Testis (tissue), 5 donors: ENCODE results near the gene NPAS2. TPM values are rescaled to one million over a fixed set of nuclear protein-coding genes. Genes with fewer than 3 reads are reported as not detected.

Experiments
- DNase-seq: peaks from one replicate; pipeline ENCODE4 v3.0.0-alpha.2; 2019
- H3K27ac ChIP-seq, 2 donors: fragments of 200-600 bp; sonication (generic); one replicate each; pipeline ENCODE4 v1.5.1; 2019
- H3K27me3 ChIP-seq: fragments of 200-600 bp; sonication (generic); one replicate; pipeline ENCODE4 v1.5.1; 2019
- H3K36me3 ChIP-seq: fragments of 200-600 bp; sonication (generic); one replicate; pipeline ENCODE4 v1.5.1; 2017; ENCODE audit warnings: low read depth; ENCODE audit errors: missing control alignments
- H3K4me1 ChIP-seq: fragments of 200-600 bp; sonication (generic); one replicate; pipeline ENCODE4 v1.5.1; 2019
- H3K4me3 ChIP-seq, 2 donors: fragments of 200-600 bp; sonication (generic); one replicate each; pipeline ENCODE4 v1.5.1; 2017 to 2019
- H3K9me3 ChIP-seq: fragments of 200-600 bp; sonication (generic); one replicate; pipeline ENCODE4 v1.5.1; 2017
- CTCF ChIP-seq, 3 experiments: fragments of 450-650 bp in 2 of 3; fragments of 200-600 bp in 1 of 3; sonication (generic) in 1 of 3; IDR thresholded peaks; one replicate each; pipeline ENCODE4 v1.5.1; 2016 to 2019; ENCODE audit warnings: antibody characterized with exemption in 3 of 3, mild to moderate bottlenecking in 2 of 3, moderate library complexity in 1 of 3
- POLR2A ChIP-seq: fragments of 450-650 bp; IDR thresholded peaks from one replicate; pipeline ENCODE4 v1.6.1; 2017; ENCODE audit warnings: antibody characterized with exemption, mild to moderate bottlenecking, moderate library complexity
- WGBS, 2 donors: methylation state at CpG; one replicate each; pipeline ENCODE4 v1.1.5; 2018; 5-methylcytosine and 5-hydroxymethylcytosine counted together
- intact Hi-C: fragments of 100-400 bp; cut with DNase I; formaldehyde crosslinking; loops from one replicate; pipeline ENCODE4 v1.15.1; 2023; ENCODE audit warnings: low total_unique reads
- long read RNA-seq, 2 donors: transcript quantifications; one replicate each; lab custom pipeline, GENCODE V29; 2026
- polyA plus RNA-seq: library from polyadenylated mRNA; stranded (reverse); fragments of 350-450 nt; fragmentation: Illumina TruSeq; extraction: RNeasy Lipid Tissue Mini Kit (QIAGEN cat#74804); gene quantifications from one replicate; pipeline ENCODE4 v1.2.3, GENCODE V29; 2014; ENCODE audit warnings: low read depth, low replicate concordance; ENCODE audit not compliant: insufficient read depth
- total RNA-seq, 2 donors: library from RNA; depleted of rRNA; stranded (reverse); fragments of >200 nt; gene quantifications; one replicate each; pipeline ENCODE4 v1.2.3, GENCODE V29; 2016

Gene NPAS2
- total RNA-seq (10 to 100 TPM; 46.7 to 64.2 TPM), polyA plus RNA-seq (20.4 TPM)
- long read RNA-seq, donor 1, full-length matches to known transcripts: 2 of 2 reads
- long read RNA-seq, donor 1, partial matches to known transcripts: 0 of 2 reads
- long read RNA-seq, donor 1, other reads (novel, unspliced or antisense): 0 of 2 reads
- long read RNA-seq, donor 2: 0 reads

GRCh38 chr2:100819370-100820272 is at the start of gene NPAS2:
TSS of gene NPAS2 (plus strand) at chr2:100820139. CDS start at chr2:100904755, 84,616 bp downstream.
- no peaks in the 10 kb centered on the region for H3K9me3 ChIP-seq
- TF ChIP-seq POLR2A (no peak), CTCF (IDR thresholded peaks at IDR 0.05) (no peak)
- peaks cover 15% of the 10 kb centered on the region for H3K4me1 ChIP-seq
- no peaks in the 10 kb centered on the region for H3K36me3 ChIP-seq
- H3K27ac ChIP-seq: peak within 1 kb of the TSS; percentile 71 to 82
- 0 to 1% methylated on average over 3 to 57 of the region's 91 CpGs for WGBS, 2 donors
- no peaks in the 10 kb centered on the region for H3K27me3 ChIP-seq
- DNase-seq: peak; percentile 60
- intact Hi-C loops: no loop called here
- peak within 1 kb of the TSS; percentile 61 to 69 for H3K4me3 ChIP-seq

- TF ChIP-seq CTCF (IDR thresholded peaks at IDR 0.05): no peak
- no peak for TF ChIP-seq POLR2A
Measured at GRCh38 chr2:100771125-100771524, 48.8 kb upstream of the NPAS2 start.

GRCh38 chr2:100773538-100773937 is 46.4 kb upstream of the NPAS2 start:
- intact Hi-C loops: no loop called here
- DNase-seq: no peak
- H3K9me3 ChIP-seq: no peaks in the 10 kb centered on the region
- WGBS, 2 donors: 86 to 88% methylated on average over 4 of the region's 4 CpGs
- H3K4me1 ChIP-seq: no peaks in the 10 kb centered on the region
- TF ChIP-seq CTCF (IDR thresholded peaks at IDR 0.05) (no peak), POLR2A (no peak)
- H3K27ac ChIP-seq: no peak overlapping the region
- no peak overlapping the region for H3K4me3 ChIP-seq
- no peaks in the 10 kb centered on the region for H3K36me3 ChIP-seq
- H3K27me3 ChIP-seq: no peaks in the 10 kb centered on the region

More at GRCh38 chr2:100771125-100771524, 48.8 kb upstream of the NPAS2 start:
- Histone ChIP-seq H3K27ac (no peak overlapping the region), H3K4me1 (no peaks in the 10 kb centered on the region), H3K4me3 (no peak overlapping the region), H3K36me3 (no peaks in the 10 kb centered on the region), H3K27me3 (no peaks in the 10 kb centered on the region), H3K9me3 (no peaks in the 10 kb centered on the region)
- DNase-seq: no peak
- intact Hi-C loops: no loop called here
- WGBS, 2 donors: 86 to 91% methylated on average over 4 of the region's 4 CpGs

GRCh38 chr2:100776445-100776844 is 43.5 kb upstream of the NPAS2 start:
- intact Hi-C loops: no loop called here
- Histone ChIP-seq H3K36me3 (no peaks in the 10 kb centered on the region), H3K4me3 (no peak overlapping the region), H3K27me3 (no peaks in the 10 kb centered on the region), H3K27ac (no peak overlapping the region), H3K4me1 (no peaks in the 10 kb centered on the region), H3K9me3 (no peaks in the 10 kb centered on the region)
- no peak for TF ChIP-seq POLR2A
- no peak for TF ChIP-seq CTCF (IDR thresholded peaks at IDR 0.05)
- DNase-seq: no peak
